Measurements from ENCODE around the gene MCTP2. TPM values are rescaled to one million over a fixed set of nuclear protein-coding genes. Genes with fewer than 3 reads are reported as not detected.

The MCTP2 gene
- total RNA-seq, 1 experiment from 2014 or later = 0.19 TPM

- no peak overlapping the region for H3K27ac ChIP-seq (ENCODE audit: low read depth, low read length, poor library complexity, severe bottlenecking)
- BruUV-seq (replicated peaks) = no TSS peak
Measured at GRCh38 chr15:94453227-94453988, 222.0 kb downstream of the MCTP2 start.

GRCh38 chr15:94455297-94455696 is 223.9 kb downstream of the MCTP2 start:
- ChIA-PET POLR2A (ENCODE audit: low non-redundant PET) (no interaction called here), CTCF (no interaction called here)
- Histone ChIP-seq H3K27ac (ENCODE audit: low read depth, low read length, poor library complexity, severe bottlenecking) (no peak overlapping the region), H3K27me3 (replicated peaks; ENCODE audit: insufficient read depth, low read depth, low read length, poor library complexity) (no peaks in the 10 kb centered on the region), H3K4me1 (ENCODE audit: insufficient read depth, low read length, poor library complexity, severe bottlenecking) (no peaks in the 10 kb centered on the region), H3K4me3 (ENCODE audit: low read depth, low read length, poor library complexity, severe bottlenecking) (no peak overlapping the region), H3K36me3 (ENCODE audit: insufficient read depth, low read length, poor library complexity, severe bottlenecking) (no peaks in the 10 kb centered on the region), H3K9me3 (ENCODE audit: low read depth, low read length, poor library complexity, severe bottlenecking) (no peaks in the 10 kb centered on the region)
- DNase-seq (ENCODE audit: low spot score) = no peak
- intact Hi-C loops (cut with micrococcal nuclease; ENCODE audit: unreplicated experiment) = no loop called here
- TF ChIP-seq CTCF (conservative IDR thresholded peaks at IDR 0.05; ENCODE audit: low read depth, low read length) (no peak), EZH2 (IDR thresholded peaks at IDR 0.05; ENCODE audit: borderline replicate concordance, low read depth, low read length, poor library complexity, severe bottlenecking) (no peak)
- BruUV-seq (replicated peaks) = no TSS peak

More at GRCh38 chr15:94453227-94453988, 222.0 kb downstream of the MCTP2 start:
- no peaks in the 10 kb centered on the region for H3K9me3 ChIP-seq (ENCODE audit: low read depth, low read length, poor library complexity, severe bottlenecking)
- no peak for TF ChIP-seq CTCF (conservative IDR thresholded peaks at IDR 0.05; ENCODE audit: low read depth, low read length)
- no peak overlapping the region for H3K4me3 ChIP-seq (ENCODE audit: low read depth, low read length, poor library complexity, severe bottlenecking)
- no peak for DNase-seq (ENCODE audit: low spot score)
- intact Hi-C loops (cut with micrococcal nuclease; ENCODE audit: unreplicated experiment) = no loop called here
- H3K27me3 ChIP-seq (replicated peaks; ENCODE audit: insufficient read depth, low read depth, low read length, poor library complexity) = no peaks in the 10 kb centered on the region
- no peaks in the 10 kb centered on the region for H3K4me1 ChIP-seq (ENCODE audit: insufficient read depth, low read length, poor library complexity, severe bottlenecking)
- CTCF ChIA-PET = no interaction called here
- H3K36me3 ChIP-seq (ENCODE audit: insufficient read depth, low read length, poor library complexity, severe bottlenecking) = no peaks in the 10 kb centered on the region
- POLR2A ChIA-PET (ENCODE audit: low non-redundant PET) = interaction anchor here (0.5 kb wide), 1 partner anchor 1860 kb away, joined by 4 read pairs; no protein-coding TSS in a partner anchor

- H3K9me3 ChIP-seq (ENCODE audit: low read depth, low read length, poor library complexity, severe bottlenecking) = no peaks in the 10 kb centered on the region
- H3K4me1 ChIP-seq (ENCODE audit: insufficient read depth, low read length, poor library complexity, severe bottlenecking) = no peaks in the 10 kb centered on the region
- H3K36me3 ChIP-seq (ENCODE audit: insufficient read depth, low read length, poor library complexity, severe bottlenecking) = no peaks in the 10 kb centered on the region
- no peak for TF ChIP-seq CTCF (conservative IDR thresholded peaks at IDR 0.05; ENCODE audit: low read depth, low read length)
- TF ChIP-seq EZH2 (IDR thresholded peaks at IDR 0.05; ENCODE audit: borderline replicate concordance, low read depth, low read length, poor library complexity, severe bottlenecking) = no peak
- no peak overlapping the region for H3K27ac ChIP-seq (ENCODE audit: low read depth, low read length, poor library complexity, severe bottlenecking)
- POLR2A ChIA-PET (ENCODE audit: low non-redundant PET) = no interaction called here
- intact Hi-C loops (cut with micrococcal nuclease; ENCODE audit: unreplicated experiment) = no loop called here
- H3K27me3 ChIP-seq (replicated peaks; ENCODE audit: insufficient read depth, low read depth, low read length, poor library complexity) = no peaks in the 10 kb centered on the region
- CTCF ChIA-PET = no interaction called here
- no TSS peak for BruUV-seq (replicated peaks)
- DNase-seq (ENCODE audit: low spot score) = no peak
- H3K4me3 ChIP-seq (ENCODE audit: low read depth, low read length, poor library complexity, severe bottlenecking) = no peak overlapping the region
Measured at GRCh38 chr15:94456226-94456625, 224.9 kb downstream of the MCTP2 start.
